ENCODE measurements around the gene RAB15.

The RAB15 gene

GRCh38 chr14:64968167-64968566 lies 4.0 kb downstream of the RAB15 start:
- no peak overlapping the region for H3K9ac ChIP-seq (ENCODE audit: low read length)
- no peak overlapping the region for H3K4me3 ChIP-seq (ENCODE audit: low read length)
- no peak overlapping the region for H3K27ac ChIP-seq (ENCODE audit: low read length)
- no peaks in the 10 kb centered on the region for H3K9me3 ChIP-seq (ENCODE audit: insufficient read depth, low read length)
- no peak overlapping the region for H3K4me2 ChIP-seq (ENCODE audit: low read length)
- peaks cover 31% of the 10 kb centered on the region for H3K4me1 ChIP-seq (ENCODE audit: low read length)
- no peaks in the 10 kb centered on the region for H3K36me3 ChIP-seq (replicated peaks; ENCODE audit: low read depth, low read length)
- no peaks in the 10 kb centered on the region for H3K79me2 ChIP-seq (ENCODE audit: low read length)
- H2AFZ ChIP-seq (ENCODE audit: low read depth, low read length), result no peak overlapping the region
- TF ChIP-seq CTCF (IDR thresholded peaks at IDR 0.05; ENCODE audit: low read depth, low read length) (no peak), EZH2phosphoT487 (IDR thresholded peaks at IDR 0.05; ENCODE audit: low read depth) (no peak)
- H4K20me1 ChIP-seq (ENCODE audit: insufficient read depth, low read length), result no peaks in the 10 kb centered on the region
- H3K27me3 ChIP-seq (ENCODE audit: low read depth, low read length), result peaks cover 13% of the 10 kb centered on the region

GRCh38 chr14:64966976-64967375 lies 5.2 kb downstream of the RAB15 start:
- H3K4me1 ChIP-seq (ENCODE audit: low read length), result peaks cover 38% of the 10 kb centered on the region
- H3K4me2 ChIP-seq (ENCODE audit: low read length), result no peak overlapping the region

GRCh38 chr14:64965356-64966000 lies 6.7 kb downstream of the RAB15 start:
- H3K79me2 ChIP-seq (ENCODE audit: low read length), result no peaks in the 10 kb centered on the region
- TF ChIP-seq EZH2phosphoT487 (IDR thresholded peaks at IDR 0.05; ENCODE audit: low read depth) (no peak), CTCF (IDR thresholded peaks at IDR 0.05; ENCODE audit: low read depth, low read length) (no peak)
- no peaks in the 10 kb centered on the region for H3K36me3 ChIP-seq (replicated peaks; ENCODE audit: low read depth, low read length)

More at GRCh38 chr14:64966976-64967375, 5.2 kb downstream of the RAB15 start:
- TF ChIP-seq CTCF (IDR thresholded peaks at IDR 0.05; ENCODE audit: low read depth, low read length) (no peak), EZH2phosphoT487 (IDR thresholded peaks at IDR 0.05; ENCODE audit: low read depth) (no peak)
- Histone ChIP-seq H3K9ac (ENCODE audit: low read length) (no peak overlapping the region), H4K20me1 (ENCODE audit: insufficient read depth, low read length) (no peaks in the 10 kb centered on the region), H3K27me3 (ENCODE audit: low read depth, low read length) (peaks cover 8% of the 10 kb centered on the region), H3K36me3 (replicated peaks; ENCODE audit: low read depth, low read length) (no peaks in the 10 kb centered on the region), H3K4me3 (ENCODE audit: low read length) (no peak overlapping the region), H2AFZ (ENCODE audit: low read depth, low read length) (no peak overlapping the region), H3K9me3 (ENCODE audit: insufficient read depth, low read length) (no peaks in the 10 kb centered on the region), H3K79me2 (ENCODE audit: low read length) (no peaks in the 10 kb centered on the region), H3K27ac (ENCODE audit: low read length) (no peak overlapping the region)

GRCh38 chr14:64963611-64964010 lies 8.5 kb downstream of the RAB15 start:
- H3K27ac ChIP-seq (ENCODE audit: low read length), result peak overlapping the region; percentile 7; the same call in 1 of the 2 replicates
- H3K4me3 ChIP-seq (ENCODE audit: low read length), result peak overlapping the region; percentile 28; the same call in 1 of the 2 replicates
- peak overlapping the region; percentile 5; the same call in 1 of the 2 replicates for H3K9ac ChIP-seq (ENCODE audit: low read length)
- peak overlapping the region; percentile 61 for H3K4me2 ChIP-seq (ENCODE audit: low read length)
- peaks cover 34% of the 10 kb centered on the region for H3K4me1 ChIP-seq (ENCODE audit: low read length)
- no peaks in the 10 kb centered on the region for H3K79me2 ChIP-seq (ENCODE audit: low read length)
- no peaks in the 10 kb centered on the region for H4K20me1 ChIP-seq (ENCODE audit: insufficient read depth, low read length)
- no peaks in the 10 kb centered on the region for H3K36me3 ChIP-seq (replicated peaks; ENCODE audit: low read depth, low read length)
- TF ChIP-seq CTCF (IDR thresholded peaks at IDR 0.05; ENCODE audit: low read depth, low read length) (peak; percentile 34), EZH2phosphoT487 (IDR thresholded peaks at IDR 0.05; ENCODE audit: low read depth) (no peak)
- no peaks in the 10 kb centered on the region for H3K27me3 ChIP-seq (ENCODE audit: low read depth, low read length)
- H2AFZ ChIP-seq (ENCODE audit: low read depth, low read length), result no peak overlapping the region
- H3K9me3 ChIP-seq (ENCODE audit: insufficient read depth, low read length), result no peaks in the 10 kb centered on the region

More at GRCh38 chr14:64965356-64966000, 6.7 kb downstream of the RAB15 start:
- Histone ChIP-seq H4K20me1 (ENCODE audit: insufficient read depth, low read length) (no peaks in the 10 kb centered on the region), H3K4me3 (ENCODE audit: low read length) (no peak overlapping the region), H3K9ac (ENCODE audit: low read length) (no peak overlapping the region), H3K27me3 (ENCODE audit: low read depth, low read length) (no peaks in the 10 kb centered on the region), H2AFZ (ENCODE audit: low read depth, low read length) (no peak overlapping the region; the same call in 1 of the 2 replicates), H3K9me3 (ENCODE audit: insufficient read depth, low read length) (no peaks in the 10 kb centered on the region), H3K4me1 (ENCODE audit: low read length) (peaks cover 34% of the 10 kb centered on the region), H3K4me2 (ENCODE audit: low read length) (peak overlapping the region; percentile 35), H3K27ac (ENCODE audit: low read length) (no peak overlapping the region)
